Measurements from ENCODE around the gene ALPK1.

GRCh38 chr4:112410364-112410763 lies 113.2 kb downstream of the ALPK1 start:
- TF ChIP-seq CTCF (IDR thresholded peaks at IDR 0.05) (no peak), EP300 (IDR thresholded peaks at IDR 0.05) (no peak), POLR2A (IDR thresholded peaks at IDR 0.05) (no peak)

Data from tibial nerve (tissue), 4 donors.